Left colon (tissue), 2 donors: ENCODE data around the gene C16orf54. TPM values are rescaled to one million over a fixed set of nuclear protein-coding genes. Genes with fewer than 3 reads are reported as not detected.
"Not testable (repeated sequence)": the region's sequence is repeated elsewhere in the genome, so short reads cannot be mapped to it uniquely, and the experiment has no call there.

ENCODE experiments used
- ATAC-seq: fragments of 200-7000 bp; cut with Tn5 transposase; one replicate; pipeline ENCODE4 v1.9.1; 2020; ENCODE audit warnings: mild to moderate bottlenecking, moderate library complexity
- DNase-seq, 2 donors: peaks; one replicate each; pipeline ENCODE4 v3.0.0-alpha.2; 2020
- intact Hi-C, 2 donors: fragments of 100-400 bp; cut with DNase I in 1 of 2; cut with micrococcal nuclease in 1 of 2; formaldehyde crosslinking; loops; one replicate each; pipeline versions ENCODE4 v1.11.2 to v1.14.0; 2022; cut with DNase I, micrococcal nuclease
- long read RNA-seq: library from polyadenylated mRNA; unstranded; transcript quantifications from one replicate; pipeline ENCODE4 v2.0.0, GENCODE V29; 2021
- total RNA-seq, 2 donors: library from RNA; stranded (reverse); fragmentation: NEBNext Ultra II Directional; extraction: Animal tissue kit (Norgen Biotek cat#: 25700); gene quantifications; one replicate each; pipeline ENCODE4 v1.2.1, GENCODE V29; 2021
- donor health status: DM: no; HTN: no; CAD: no.
- donor health status: DM: yes; HTN: yes; CAD: no.

The C16orf54 gene, protein sequence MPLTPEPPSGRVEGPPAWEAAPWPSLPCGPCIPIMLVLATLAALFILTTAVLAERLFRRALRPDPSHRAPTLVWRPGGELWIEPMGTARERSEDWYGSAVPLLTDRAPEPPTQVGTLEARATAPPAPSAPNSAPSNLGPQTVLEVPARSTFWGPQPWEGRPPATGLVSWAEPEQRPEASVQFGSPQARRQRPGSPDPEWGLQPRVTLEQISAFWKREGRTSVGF
- 1 to 10 TPM; 1.6 to 3.2 TPM for total RNA-seq
- long read RNA-seq, partial matches to known transcripts = 0 of 1 reads
- long read RNA-seq, other reads (novel, unspliced or antisense) = 1 of 1 reads

GRCh38 chr16:29745853-29746345, at the start of gene C16orf54:
TSS of gene C16orf54 (minus strand) at chr16:29745990. CDS start at chr16:29744951, 1,039 bp downstream.
- intact Hi-C loops = no loop called here
- ATAC-seq = peak; percentile 18
- DNase-seq = peak; percentile 76 to 79

GRCh38 chr16:29794231-29794710, 48.5 kb upstream of the C16orf54 start:
- intact Hi-C loops = loop anchor here in 1 of 2 donors (2.0 kb wide), 1 partner anchor 29 kb away; no protein-coding TSS in a partner anchor
- no peak for DNase-seq
- ATAC-seq = no peak

DNA sequence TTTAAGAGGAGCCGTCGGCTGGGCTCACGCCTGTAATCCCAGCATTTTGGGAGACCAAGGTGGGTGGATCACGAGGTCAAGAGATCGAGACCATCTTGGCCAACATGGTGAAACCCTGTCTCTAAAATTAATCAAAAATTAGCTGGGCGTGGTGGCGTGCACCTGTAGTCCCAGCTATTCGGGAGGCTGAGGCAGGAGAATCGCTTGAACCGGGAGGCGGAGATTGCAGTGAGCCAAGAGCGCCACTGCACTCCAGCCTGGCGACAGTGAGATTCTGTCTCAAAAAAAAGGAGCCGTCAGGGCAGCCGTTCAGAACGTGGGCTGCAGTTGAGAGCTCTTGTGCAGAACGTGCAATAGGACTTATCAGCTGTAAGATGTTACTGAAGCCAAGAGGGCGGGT, 47.4 kb upstream of the C16orf54 start:
- ATAC-seq, DNase-seq, intact Hi-C loops: not testable (repeated sequence)

DNA sequence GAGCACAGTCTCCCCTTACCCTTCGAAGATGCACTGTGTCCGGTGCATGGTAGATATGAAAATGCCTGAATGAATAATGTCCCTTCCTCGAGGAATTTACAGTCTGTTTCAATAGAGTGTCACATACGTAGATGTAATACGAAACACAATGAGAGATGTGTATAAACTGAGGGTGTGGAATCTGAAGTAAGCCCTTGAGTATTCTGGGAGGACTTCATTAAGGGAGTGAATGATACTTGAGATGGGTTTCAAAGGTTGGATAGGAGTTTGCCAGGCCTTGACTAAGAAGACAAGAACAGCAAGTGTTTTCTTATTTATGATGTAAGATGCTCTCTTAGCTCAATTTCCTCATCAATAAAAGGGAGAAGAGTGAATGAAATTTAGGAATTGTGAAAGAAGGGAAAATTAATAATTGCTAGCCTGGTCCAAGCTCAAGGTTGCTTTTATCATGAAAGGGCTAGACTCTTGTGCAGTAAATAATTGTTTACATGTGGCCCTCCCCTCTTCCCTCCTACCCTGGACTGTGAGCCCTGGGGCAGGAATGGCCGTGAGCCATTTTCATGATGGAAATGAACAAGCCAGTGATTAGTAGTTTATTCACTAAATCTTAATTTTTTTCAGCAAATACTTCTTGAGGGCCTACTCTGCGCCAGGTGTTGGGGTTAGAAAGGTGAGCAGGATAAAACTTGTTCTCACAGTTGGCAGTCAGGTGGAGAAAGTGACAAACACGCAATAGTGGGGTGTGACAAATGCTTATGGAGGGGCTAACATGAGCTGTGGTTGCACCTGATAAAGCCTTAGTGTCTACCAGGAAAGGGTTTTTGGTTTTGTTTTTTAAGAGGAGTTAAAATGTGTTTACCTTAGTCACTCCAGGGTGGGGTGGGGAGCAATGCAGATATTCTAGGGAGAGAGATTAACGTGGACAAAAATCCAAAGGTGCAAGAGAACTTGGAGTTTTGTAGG, 46.3 kb upstream of the C16orf54 start:
- intact Hi-C loops = no loop called here
- no peak for ATAC-seq
- no peak for DNase-seq

DNA sequence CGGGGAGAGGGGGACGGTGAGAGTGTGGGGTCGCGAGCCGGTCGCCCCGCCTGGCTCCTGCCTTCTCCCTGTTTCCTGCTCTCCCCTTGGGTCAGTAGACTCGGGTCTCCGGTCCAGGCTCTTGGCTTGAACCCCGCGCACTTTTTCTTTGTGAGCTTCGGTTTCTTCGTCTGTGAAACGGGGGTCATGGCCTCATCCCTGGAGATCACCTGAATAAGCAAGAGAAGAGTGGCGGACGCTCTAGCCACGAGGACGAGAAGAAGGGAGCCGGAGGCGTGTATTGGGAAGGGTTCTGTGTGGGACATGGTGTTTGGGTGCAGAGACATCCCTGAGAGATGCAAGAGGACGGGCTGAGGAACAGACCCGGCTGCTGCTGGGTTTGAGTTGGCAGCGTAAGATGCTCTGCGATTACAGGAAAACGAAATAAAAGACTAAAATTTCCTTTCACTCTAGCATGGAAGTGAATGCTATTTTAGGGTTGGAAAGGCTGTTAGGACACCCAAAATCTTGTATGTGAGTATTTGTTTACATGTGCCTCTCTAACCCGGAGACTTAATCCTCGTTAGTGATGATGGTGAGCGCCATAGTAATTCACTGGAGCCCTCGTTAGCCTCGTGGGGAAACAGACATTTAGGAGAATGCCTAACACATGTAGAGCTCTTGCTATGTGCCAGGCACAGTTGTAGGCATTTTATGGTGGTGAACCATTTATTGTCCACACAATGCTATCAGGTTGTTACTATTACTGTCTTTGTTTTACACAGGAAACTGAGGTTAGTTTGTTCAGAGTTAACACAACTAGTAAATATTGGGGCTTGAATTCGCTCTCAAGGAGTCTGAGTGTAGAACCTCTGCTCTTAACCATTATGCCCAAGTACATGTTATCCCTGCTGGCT, 45.4 kb upstream of the C16orf54 start:
- ATAC-seq (peak; percentile 20), DNase-seq (no peak)
- intact Hi-C loops = no loop called here

GRCh38 chr16:29790183-29790948, 44.6 kb upstream of the C16orf54 start, which contains the start of gene KIF22:
TSS of gene KIF22 (plus strand) at chr16:29790751. CDS start at chr16:29790760, 9 bp downstream.
- DNase-seq (peak; percentile 99), ATAC-seq (peak; percentile 93)
- intact Hi-C loops = no loop called here

DNA sequence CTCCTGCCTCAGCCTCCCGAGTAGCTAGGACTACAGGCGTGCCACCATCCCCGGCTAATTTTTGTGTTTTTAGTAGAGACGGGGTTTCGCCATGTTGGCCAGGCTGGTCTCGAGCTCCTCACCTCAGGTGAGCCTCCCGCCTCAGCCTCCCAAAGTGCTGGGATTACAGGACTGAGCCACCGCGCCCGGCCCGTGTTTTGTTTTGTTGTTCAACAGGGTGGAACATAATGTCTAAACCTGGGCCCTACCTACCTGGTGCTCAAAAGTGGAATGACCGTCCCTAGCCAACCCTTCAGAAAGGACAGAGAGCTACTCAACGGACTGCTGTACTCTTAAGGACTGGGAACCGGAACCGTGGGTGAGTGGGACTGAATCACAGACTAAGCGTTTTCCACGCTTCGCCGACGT, 44.0 kb upstream of the C16orf54 start:
- no peak for DNase-seq
- ATAC-seq = peak; percentile 1
- intact Hi-C loops = no loop called here

DNA sequence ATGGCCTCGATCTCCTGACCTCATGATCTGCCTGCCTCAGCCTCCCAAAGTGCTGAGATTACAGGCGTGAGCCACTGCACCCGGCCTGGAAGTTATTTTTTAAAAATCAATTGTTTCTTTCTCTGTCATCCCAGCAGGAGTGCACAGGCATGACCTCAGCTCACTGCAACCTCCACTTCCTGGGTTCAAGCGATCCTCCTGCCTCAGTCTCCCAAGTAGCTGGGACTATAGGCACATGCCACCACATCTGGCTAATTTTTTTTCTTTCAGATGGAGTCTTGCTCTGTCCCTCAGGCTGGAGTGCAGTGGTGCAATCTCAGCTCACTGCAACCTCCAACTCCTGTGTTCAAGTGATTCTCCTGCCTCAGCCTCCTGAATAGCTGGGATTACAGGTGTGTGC, 41.4 kb upstream of the C16orf54 start:
- ATAC-seq, DNase-seq, intact Hi-C loops: not testable (repeated sequence)

- ATAC-seq (peak; percentile 4), DNase-seq (peak; percentile 38 to 67)
- intact Hi-C loops = no loop called here
Measured at GRCh38 chr16:29784901-29785500, 39.2 kb upstream of the C16orf54 start.

- ATAC-seq = peak; percentile 25
- intact Hi-C loops = no loop called here
Measured at GRCh38 chr16:29784157-29784556, 38.4 kb upstream of the C16orf54 start.

DNA sequence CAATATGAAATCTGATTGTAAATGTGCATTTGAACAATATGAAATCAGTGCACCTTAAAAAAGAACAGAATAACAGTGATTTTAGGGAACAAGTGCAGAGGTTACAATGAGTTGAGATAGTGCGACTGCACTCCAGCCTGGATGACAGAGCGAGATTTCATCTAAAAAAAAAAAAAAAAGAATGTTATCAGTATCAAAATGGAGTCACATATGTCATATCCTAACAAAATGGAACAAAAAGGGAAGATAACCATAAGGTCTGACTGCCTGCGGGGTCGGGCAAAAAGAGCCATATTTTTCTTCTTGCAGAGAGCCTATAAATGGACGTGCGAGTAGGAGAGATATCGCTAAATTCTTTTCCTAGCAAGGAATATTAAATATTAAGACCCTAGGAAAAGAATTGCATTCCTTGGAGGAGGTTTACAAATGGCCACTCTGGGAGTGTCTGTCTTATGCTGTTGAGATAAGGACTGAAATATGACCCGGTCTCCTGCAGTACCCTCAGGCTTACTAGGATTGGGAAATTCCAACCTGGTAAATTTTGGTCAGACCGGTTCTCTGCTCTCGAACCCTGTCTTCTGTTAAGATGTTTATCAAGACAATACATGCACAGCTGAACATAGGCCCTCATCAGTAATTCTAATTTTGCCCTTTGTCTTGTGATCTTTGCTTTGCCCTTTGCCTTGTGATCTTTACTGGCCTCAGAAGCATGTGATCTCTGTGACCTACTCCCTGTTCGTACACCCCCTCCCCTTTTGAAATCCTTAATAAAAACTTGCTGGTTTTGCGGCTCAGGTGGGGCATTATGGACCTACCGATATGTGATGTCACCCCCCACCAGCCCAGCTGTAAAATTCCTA, 37.5 kb upstream of the C16orf54 start:
- ATAC-seq = peak; percentile 14
- intact Hi-C loops, DNase-seq: not testable (repeated sequence)

More at GRCh38 chr16:29784157-29784556, 38.4 kb upstream of the C16orf54 start:
- no peak for DNase-seq

GRCh38 chr16:29779474-29779873, 33.7 kb upstream of the C16orf54 start:
- ATAC-seq (no peak), DNase-seq (no peak)
- intact Hi-C loops = no loop called here

- DNase-seq = no peak
- peak; percentile 67 for ATAC-seq
- intact Hi-C loops = no loop called here
Measured at GRCh38 chr16:29777576-29778350, 32.0 kb upstream of the C16orf54 start, which contains the start of gene ZG16. TSS of gene ZG16 (plus strand) at chr16:29778256. CDS start at chr16:29779267, 1,011 bp downstream.

DNA sequence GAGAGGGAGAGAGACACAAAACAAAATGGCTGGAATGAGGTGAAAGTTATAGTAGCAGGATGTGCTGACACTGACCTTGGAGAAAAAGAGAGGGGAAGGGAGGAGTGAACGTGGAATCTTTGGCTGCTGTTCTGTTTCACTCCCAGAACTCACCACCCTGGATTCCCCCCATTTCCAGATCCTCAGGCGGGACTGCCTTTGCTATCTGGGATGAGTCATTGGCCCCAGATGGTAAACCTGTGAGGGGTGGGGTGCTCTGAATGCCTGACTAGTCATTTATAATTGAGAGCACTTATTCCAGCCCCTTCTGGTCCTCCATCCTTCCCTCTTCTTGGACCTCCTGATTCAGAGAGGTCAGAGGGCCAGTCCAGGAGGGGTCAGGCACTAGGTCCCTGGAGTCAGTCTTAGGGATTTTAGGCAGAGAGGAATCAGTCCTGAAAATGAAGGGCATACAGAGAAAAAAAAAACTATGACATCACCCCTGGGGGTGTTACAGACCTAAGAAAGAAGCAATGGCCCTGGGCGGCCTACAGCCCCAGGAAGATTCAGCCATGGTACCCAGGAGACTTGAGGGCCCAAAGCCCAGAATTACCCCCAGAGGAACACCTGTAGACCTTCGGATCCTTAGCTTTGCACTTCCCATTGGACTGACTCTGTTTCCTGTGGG, 30.1 kb upstream of the C16orf54 start:
- intact Hi-C loops = no loop called here
- peak; percentile 43 for ATAC-seq
- DNase-seq = no peak

GRCh38 chr16:29774730-29775129, 28.9 kb upstream of the C16orf54 start:
- intact Hi-C loops = no loop called here
- no peak for ATAC-seq
- no peak for DNase-seq
